GM19023 (cell line): ENCODE measurements around the gene FIBIN.
"Not testable (repeated sequence)": the region's sequence is repeated elsewhere in the genome, so short reads cannot be mapped to it uniquely, and the experiment has no call there.

Experiments
- ATAC-seq: cut with Tn5 transposase; IDR thresholded peaks from one replicate; pipeline ENCODE4 v1.9.1; 2021; ENCODE audit warnings: mild to moderate bottlenecking, moderate library complexity; ENCODE audit not compliant: unreplicated experiment

Gene FIBIN

GRCh38 chr11:26976389-26976788, 17.5 kb upstream of the FIBIN start:
- ATAC-seq = no peak

- ATAC-seq = not testable (repeated sequence)
Measured at GRCh38 chr11:26977209-26977608, 16.7 kb upstream of the FIBIN start.

- no peak for ATAC-seq
Measured at GRCh38 chr11:26983645-26984044, 10.3 kb upstream of the FIBIN start.

- no peak for ATAC-seq
Measured at GRCh38 chr11:26985470-26985869, 8.4 kb upstream of the FIBIN start.

GRCh38 chr11:26985943-26986342, 8.0 kb upstream of the FIBIN start:
- ATAC-seq = no peak

- no peak for ATAC-seq
Measured at GRCh38 chr11:26987272-26987671, 6.6 kb upstream of the FIBIN start.

- no peak for ATAC-seq
Measured at GRCh38 chr11:26987731-26988130, 6.2 kb upstream of the FIBIN start.

- no peak for ATAC-seq
Measured at GRCh38 chr11:26992031-26992541, 1.8 kb upstream of the FIBIN start.

GRCh38 chr11:26994631-26995095, 751 bp downstream of the FIBIN start:
- no peak for ATAC-seq

GRCh38 chr11:26995701-26996460, 2.0 kb downstream of the FIBIN start:
- no peak for ATAC-seq

GRCh38 chr11:26997378-26997777, 3.5 kb downstream of the FIBIN start:
- ATAC-seq = no peak

GRCh38 chr11:27001136-27001730, 7.3 kb downstream of the FIBIN start:
- not testable (repeated sequence) for ATAC-seq

- ATAC-seq = no peak
Measured at GRCh38 chr11:27002431-27002830, 8.5 kb downstream of the FIBIN start.

GRCh38 chr11:27002838-27003237, 8.9 kb downstream of the FIBIN start:
- no peak for ATAC-seq

- ATAC-seq = no peak
Measured at GRCh38 chr11:27004103-27004502, 10.2 kb downstream of the FIBIN start.

GRCh38 chr11:27008811-27009535, 15.1 kb downstream of the FIBIN start:
- no peak for ATAC-seq

GRCh38 chr11:27011560-27012233, 17.8 kb downstream of the FIBIN start:
- no peak for ATAC-seq

GRCh38 chr11:27012234-27012921, 18.5 kb downstream of the FIBIN start:
- no peak for ATAC-seq

GRCh38 chr11:27013781-27014361, 20.0 kb downstream of the FIBIN start:
- no peak for ATAC-seq

GRCh38 chr11:27018902-27019529, 25.1 kb downstream of the FIBIN start:
- ATAC-seq = no peak
